Uterus (tissue), 2 donors: Measurements from ENCODE around the gene PYGB.

Experiments used
- CTCF ChIP-seq, 4 experiments: fragments of 200-600 bp in 2 of 4; fragments of 450-650 bp in 2 of 4; sonication (generic) in 2 of 4; IDR thresholded peaks; one replicate each; pipeline ENCODE4 v1.5.1; 2016 to 2019; ENCODE audit warnings: antibody characterized with exemption in 4 of 4, mild to moderate bottlenecking in 2 of 4, moderate library complexity in 1 of 4
- POLR2A ChIP-seq, 2 donors: fragments of 450-650 bp; IDR thresholded peaks; one replicate each; pipeline ENCODE4 v1.6.1; 2016; ENCODE audit warnings: antibody characterized with exemption in 2 of 2, mild to moderate bottlenecking in 1 of 2, moderate library complexity in 1 of 2

GRCh38 chr20:25286917-25287316 lies 39.0 kb downstream of the PYGB start:
- TF ChIP-seq CTCF (IDR thresholded peaks at IDR 0.05) (no peak), POLR2A (IDR thresholded peaks at IDR 0.05) (no peak)
